GOT3 (cell line): Measurements from ENCODE around the gene ERRFI1.
"Not testable (repeated sequence)": the region's sequence is repeated elsewhere in the genome, so short reads cannot be mapped to it uniquely, and the experiment has no call there.

ENCODE experiments used
- DNase-seq: peaks from one replicate; lab custom pipeline; 2025; ENCODE audit warnings: mixed read lengths; lab: John Stamatoyannopoulos, UW

Gene ERRFI1

GRCh38 chr1:7971024-7971423 is 55.1 kb downstream of the ERRFI1 start:
- no peak for DNase-seq

DNA sequence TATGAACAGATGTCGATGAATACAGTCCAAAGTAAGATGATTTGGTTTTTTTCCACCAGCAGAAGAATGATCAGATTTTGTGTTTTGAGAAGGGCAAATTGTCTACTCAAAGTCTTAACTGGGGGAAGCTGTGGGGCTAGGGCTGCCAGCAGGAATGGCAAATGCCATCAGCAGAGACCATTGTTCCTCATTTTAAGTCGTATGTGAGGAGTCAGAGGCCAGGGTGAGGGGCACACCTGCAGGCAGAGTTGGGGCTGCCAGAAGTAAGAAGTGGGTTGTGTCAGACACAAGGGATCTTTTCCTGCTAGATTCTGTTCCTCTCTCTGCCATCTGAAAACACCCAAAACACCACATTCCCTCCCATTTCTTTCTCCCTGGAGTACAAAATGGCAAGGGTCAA is 55.9 kb downstream of the ERRFI1 start:
- no peak for DNase-seq

DNA sequence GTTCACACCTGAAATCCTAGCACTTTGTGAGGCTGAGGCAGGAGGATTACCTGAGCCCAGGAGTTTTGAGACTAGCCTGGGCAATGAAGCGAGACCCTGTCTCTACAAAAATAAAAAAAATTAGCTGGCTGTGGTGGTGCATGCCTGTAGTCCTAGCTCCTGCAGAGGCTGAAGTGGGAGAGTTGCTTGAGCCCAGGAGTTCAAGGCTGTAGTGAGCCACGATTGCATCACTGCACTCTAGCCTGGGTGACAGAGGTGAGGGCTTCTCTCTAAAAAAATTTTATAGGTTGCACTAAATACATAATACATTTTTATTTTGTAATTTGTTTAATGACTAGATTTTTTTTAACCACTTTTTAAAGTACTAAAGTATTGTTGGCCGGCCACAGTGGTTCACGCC is 58.5 kb downstream of the ERRFI1 start:
- no peak for DNase-seq

DNA sequence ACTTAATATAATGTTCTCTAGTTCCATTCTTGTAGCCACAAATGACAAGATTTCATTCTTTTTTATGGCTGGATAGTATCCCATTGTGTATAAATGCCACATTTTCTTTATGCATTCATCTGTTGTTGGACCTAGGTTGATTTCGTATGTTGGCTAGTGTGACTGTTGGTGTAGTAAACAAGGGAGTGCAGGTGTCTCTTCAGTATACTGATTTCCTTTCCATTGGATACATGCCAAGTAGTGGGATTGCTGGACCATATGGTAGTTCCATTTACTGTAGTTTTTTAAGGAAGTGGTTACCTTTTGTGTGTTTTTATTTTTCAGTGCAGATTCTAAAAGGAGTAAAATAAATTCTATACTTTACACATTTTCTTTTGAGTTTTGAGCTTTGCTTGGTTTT is 58.9 kb downstream of the ERRFI1 start:
- DNase-seq: no peak

DNA sequence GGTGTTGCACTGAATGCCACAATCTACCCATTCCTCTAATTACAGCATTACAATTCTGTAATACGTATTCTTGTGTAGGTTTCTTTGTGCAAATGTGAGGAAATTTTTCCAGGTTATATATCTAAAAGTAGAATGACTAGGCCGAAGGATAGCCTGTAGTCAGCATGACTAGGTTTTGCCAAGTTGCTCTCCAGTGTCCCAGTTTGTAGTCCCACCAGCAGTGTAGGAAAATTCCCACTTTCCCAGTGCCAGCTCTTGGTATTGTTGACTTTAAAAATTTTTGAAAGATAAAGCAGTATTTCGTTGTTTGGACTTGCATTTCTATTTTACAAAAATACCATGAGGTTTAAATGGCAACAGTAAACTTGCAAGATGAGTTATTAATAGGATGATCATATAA is 61.6 kb downstream of the ERRFI1 start:
- DNase-seq: no peak

DNA sequence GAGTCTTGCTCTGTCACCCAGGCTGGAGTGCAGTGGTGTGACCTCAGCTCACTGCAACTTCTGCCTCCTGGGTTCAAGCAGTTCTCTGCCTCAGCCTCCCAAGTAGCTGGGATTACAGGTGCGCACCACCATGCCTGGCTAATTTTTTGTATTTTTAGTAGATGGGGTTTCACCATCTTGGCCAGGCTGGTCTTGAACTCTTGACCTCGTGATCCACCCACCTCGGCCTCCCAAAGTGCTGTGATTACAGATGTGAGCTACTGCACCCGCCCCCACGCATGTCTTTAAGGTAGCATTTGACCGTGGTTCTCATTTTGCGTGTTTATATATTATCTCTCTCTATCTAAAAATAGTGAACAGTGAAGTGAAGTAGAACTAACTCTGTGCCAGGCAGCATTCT is 62.3 kb downstream of the ERRFI1 start:
- DNase-seq: not testable (repeated sequence)

- not testable (repeated sequence) for DNase-seq
Measured at GRCh38 chr1:7963378-7963730, 62.8 kb downstream of the ERRFI1 start.

DNA sequence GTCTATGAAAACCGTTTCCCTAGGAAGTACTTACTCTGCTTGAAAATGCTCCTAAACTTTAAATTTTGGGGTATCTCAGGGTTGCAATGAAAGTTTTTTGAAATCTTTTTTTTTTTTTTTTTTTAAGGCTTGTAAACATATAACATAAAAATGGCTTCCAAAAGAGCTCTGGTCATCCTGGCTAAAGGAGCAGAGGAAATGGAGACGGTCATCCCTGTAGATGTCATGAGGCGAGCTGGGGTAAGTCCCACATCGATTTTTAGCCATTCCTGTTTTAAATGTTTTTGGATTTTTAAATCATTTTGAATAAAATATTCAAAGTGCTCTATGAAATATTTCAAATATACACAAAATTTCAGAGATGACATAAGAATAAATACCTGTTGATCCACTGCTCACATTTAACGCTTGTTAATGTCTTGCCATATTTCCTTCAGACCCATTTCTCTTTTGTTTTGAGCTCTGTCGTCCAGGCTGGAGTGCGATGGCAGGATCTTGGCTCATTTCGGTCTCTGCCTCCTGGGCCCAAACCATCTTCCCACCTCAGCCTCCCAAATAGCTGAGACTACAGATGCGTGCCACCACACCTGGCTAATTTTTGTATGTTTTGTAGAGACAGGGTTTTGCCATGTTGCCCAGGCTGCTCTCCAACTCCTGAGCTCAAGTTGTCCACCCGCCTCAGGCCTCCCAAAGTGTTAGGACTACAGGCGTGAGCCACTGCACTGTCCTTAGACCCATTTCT is 63.3 kb downstream of the ERRFI1 start:
- DNase-seq: no peak

- DNase-seq: no peak
Measured at GRCh38 chr1:7962014-7962335, 64.1 kb downstream of the ERRFI1 start.
